Midbrain (tissue), 1 donor: ENCODE measurements around the gene PTCD1.

Source experiments
- DNase-seq: peaks from one replicate; lab custom pipeline; 2025; lab: John Stamatoyannopoulos, UW

PTCD1 gene

DNA sequence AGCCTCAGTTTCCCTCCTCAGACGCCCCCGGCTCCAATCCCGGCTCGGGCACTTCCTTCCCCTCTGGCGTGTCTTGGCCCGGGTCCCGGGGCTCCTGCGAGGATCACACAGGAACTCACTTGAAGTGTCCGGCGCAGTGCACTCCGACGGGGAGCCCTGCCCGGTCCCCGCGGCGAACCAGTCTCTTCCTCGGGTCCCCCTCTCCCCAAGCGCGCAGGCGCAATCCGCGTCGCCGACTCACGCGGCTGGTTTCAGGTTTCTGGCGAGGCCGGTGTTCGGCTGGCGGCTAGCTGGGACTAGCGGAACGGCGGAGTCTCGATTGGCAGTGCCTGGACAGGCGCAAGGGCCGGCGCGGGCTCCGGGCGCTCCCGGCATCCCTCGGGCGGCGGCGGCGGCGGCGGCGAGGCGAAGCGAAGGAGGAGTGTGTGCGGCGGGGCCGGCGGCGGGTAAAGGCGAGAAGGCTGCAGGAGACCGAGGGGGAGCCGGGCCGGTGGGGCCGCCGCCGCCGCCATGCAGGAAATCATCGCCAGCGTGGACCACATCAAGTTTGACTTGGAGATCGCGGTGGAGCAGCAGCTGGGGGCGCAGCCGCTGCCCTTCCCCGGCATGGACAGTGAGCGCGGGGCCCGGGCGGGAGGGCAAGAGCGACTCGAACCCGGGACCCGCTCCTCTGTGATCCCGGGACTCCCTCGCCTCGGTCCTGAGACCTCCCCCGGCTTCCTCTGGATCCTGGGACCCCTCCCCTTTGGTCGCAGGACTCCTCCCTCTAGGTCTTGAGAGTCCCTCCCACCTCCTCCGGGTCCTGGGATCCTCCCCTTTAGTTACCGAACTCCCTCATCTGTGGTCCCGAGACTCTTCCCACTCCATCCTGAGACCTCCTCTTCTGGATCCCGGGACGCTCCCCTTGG is at the start of gene PTCD1, which contains the start of gene CPSF4:
Gene PTCD1, minus strand, starts transcription at position 226 of the 908 bp plus-strand sequence. CDS start 3,556 bp downstream, outside the sequence.
Gene CPSF4, plus strand, starts transcription at position 371 of the 908 bp plus-strand sequence. Its CDS starts 140 bp downstream, at position 511.
- peak; percentile 95 for DNase-seq

DNA sequence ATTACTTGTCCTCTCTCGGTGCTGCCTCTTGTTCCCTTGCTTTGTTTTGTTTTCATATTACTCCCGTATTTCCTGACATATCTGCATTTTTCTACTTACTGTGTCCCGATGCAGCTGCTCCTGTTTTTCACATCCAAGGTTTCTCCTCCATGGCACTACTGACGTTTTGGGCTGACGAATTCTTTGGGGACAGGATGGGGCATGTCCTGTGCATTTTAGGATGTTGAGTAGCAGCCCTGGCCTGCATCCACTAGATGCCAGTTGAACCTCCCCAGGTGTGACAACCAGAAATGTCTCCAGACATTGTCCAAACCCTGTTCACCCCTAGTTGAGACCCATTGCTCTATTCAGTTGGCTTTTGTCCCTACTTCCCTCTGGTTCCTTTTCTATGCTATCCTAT is 46.5 kb upstream of the PTCD1 start:
- no peak for DNase-seq

DNA sequence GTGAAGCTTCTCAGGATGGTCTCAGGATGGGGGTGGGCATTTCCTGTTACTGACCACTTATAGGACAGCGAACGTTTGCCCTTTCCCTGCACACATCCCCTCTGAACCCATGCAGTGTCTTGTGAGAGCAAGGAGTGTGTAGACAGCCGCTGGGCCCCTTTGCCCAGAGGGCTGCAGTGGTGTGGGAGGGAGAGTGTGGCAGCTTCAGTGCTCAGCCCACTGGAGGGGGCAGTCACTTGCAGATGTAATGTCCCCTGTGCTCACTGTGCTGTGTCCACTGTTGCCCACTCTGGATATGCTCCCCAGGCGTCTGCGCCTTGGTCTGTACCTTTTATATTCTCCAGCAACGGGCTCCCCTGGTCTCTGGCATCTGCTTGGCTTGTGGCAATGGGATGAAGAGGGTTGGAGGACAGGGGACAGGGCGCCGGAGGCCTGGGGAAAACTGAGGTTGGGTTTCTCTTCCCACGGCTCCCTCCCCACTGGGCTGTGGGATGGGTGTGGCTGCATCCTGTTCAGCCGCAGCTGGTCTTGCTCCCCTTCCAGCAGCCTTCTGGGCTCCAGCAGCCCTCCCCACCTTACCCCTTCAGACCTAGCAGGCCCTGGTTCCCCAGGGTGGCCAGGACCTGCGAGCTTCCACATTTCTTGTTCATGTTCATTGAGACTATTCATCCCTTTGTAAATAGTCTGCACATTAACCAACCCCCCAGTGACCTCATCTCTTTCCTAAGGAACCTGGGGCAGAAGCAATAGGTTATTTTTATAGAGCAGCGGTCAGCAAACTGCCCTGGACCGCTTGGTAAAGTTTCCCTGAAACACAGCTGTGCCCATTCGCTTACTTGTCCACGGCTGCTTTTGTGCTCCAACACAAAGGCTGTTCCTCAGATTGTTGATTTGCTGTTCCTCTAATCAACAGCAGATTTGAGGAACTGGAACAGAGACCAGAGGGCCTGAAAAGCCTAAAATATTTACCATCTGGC is 40.2 kb upstream of the PTCD1 start:
- DNase-seq: no peak

DNA sequence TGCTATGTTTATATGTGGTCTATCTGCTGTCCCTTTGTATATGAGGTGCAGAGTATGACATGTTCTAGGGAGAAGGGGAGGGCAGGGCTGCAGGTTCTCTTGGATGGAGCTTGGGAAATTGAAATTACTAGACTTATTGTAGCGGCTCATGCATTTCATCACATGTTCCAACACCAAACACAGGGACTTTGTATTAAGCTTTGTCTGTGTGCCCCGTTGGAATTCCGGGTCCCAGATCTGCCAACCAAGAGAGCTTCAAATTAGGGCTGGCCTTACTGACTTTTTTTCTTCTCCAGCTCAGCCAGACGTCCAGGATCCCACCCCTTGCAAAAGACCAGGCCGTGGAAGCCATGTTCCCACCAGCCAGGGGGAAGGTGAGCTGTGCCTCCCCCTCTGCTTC is 37.5 kb upstream of the PTCD1 start:
- no peak for DNase-seq

DNA sequence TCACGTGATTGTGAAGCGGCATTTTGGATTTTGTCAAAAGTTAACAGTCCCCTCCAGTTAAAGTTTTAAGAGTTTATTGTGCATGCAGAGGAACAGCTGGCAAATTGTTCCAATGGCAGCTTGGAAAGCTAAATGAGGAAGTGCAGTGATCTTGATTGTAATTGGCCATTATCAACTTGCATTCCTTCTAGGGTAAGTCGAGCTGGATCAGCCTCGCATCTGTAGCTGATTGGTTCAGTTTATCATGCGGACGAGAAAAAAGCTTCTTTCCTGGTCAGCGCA is 34.7 kb upstream of the PTCD1 start:
- peak; percentile 52 for DNase-seq

DNA sequence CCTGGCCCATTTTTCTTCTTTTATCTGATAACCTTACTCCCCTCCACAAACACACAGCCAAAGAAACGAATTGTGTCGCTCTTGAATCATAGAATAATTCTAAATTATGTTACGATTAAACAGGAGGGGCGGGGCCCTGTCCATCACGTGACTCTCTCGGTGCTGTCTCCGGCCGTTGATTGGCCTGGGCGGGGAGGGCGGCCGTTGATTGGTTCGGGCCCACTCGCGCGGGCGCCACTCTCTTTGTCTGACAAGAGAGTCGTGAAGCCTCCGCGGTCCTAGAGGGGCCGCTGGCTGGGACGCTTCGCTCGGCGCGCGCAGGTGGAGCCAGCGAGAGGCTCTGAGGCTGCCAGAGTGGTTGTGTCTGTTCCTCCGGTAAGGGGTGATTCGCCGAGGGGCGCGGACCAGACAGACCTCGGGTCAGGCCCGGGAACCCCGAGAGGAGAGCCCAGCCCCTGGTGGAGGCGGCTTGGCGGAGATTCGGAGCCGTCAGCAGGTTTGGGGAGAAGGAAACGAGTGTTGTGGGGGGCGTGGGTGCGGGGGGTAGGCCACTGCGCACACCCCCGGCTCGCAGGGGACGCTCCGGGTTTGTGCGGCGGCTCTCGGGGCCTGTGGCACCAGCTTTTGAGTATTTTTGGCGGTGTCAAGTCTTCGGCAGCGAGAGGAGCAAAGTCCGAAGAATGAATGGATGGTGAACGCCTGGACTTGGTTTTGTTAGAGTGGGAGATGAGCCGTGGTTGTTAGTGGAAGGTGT is 34.1 kb upstream of the PTCD1 start, which contains the start of gene ZNF789:
Gene ZNF789, plus strand, starts transcription at position 330 of the 754 bp plus-strand sequence. CDS start 3,567 bp downstream, outside the sequence.
- peak; percentile 95 for DNase-seq

- DNase-seq: no peak
These were observed 30.9 kb upstream of the PTCD1 start for GRCh38 chr7:99469381-99470065.

GRCh38 chr7:99468336-99468918 is 29.8 kb upstream of the PTCD1 start:
- no peak for DNase-seq

- no peak for DNase-seq
These were observed 26.8 kb upstream of the PTCD1 start for GRCh38 chr7:99465421-99465768.

- DNase-seq: no peak
These were observed 22.6 kb upstream of the PTCD1 start for GRCh38 chr7:99461221-99461620.

DNA sequence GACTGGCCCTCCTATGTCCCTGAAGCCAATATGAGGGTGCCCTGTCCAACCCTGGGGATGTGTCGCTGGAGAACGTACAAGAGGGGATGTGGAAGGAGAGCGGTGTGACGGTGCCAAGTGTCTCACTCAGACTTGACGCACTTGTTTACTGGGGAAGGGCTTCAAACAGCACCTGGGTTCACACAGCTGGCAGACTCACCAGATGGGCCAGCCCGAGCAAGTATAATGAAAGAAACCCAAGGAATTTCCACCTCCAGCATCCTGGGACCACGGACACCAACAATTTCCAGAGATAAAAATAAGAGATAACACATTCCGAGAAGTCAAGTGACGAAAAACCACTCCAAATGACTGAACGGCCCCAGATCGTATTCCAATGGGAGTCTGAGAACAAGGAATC is 22.1 kb upstream of the PTCD1 start:
- no peak for DNase-seq

DNA sequence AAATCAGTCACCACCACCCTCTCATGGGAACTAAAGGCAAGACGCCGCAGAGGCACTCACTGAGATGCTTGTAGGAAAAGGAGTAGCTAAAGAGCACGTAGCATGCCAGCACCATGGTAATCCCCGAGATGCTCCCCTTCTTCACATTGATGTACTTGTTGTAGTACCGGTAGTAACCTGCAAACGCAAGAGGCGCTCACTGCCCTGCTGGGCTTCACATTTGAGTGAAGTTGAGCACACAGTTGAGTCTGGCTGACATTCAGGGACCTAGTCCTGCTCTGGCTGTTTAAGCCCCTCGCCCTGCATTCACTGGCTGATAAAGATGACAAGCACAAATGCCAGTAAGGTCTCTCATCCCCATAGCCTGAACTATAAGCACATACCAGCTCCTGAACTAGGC is 20.5 kb upstream of the PTCD1 start:
- DNase-seq: no peak

DNA sequence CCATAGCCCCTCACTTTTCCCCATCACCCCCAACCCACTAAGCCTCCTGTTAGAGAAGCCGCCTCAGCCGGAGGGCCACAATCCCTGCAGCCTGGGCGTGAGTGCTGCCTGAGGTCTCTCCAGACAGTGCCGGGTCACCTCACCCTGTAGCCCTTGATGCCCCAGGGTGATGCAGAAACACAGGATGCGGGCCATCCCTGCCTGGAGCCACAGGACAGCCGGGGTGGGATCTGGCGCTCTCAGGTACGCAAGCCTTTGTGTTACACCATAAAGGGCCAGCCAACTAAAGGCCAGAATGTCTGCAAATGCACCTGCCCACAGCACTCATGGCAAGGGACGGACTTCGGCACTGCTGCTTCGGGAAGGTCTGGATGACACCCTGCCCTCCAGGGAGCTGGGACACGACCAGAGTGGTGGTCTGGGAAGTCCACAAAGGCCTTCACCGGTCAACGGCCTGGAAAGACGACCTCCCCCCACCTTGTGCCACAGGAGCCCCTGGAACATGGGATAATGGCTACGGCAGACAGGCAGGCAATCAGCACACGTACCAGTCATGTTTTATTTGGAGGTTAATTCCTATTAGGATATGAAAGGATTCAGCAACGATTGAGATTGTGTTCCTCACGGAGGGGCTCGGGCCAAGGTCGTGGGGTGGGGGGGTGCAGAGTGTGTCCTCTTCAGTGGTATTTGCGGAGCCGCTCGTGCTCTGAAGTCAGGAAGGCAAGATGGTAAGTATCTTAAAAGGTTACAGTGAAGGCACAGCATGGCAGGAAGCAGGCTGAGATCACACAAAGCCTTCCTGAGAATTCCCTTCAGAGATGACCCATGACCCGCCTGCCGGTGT is 19.3 kb upstream of the PTCD1 start:
- no peak for DNase-seq

GRCh38 chr7:99457050-99457649 is 18.6 kb upstream of the PTCD1 start:
- no peak for DNase-seq

- DNase-seq: no peak
These were observed 17.7 kb upstream of the PTCD1 start for GRCh38 chr7:99456288-99456687.

DNA sequence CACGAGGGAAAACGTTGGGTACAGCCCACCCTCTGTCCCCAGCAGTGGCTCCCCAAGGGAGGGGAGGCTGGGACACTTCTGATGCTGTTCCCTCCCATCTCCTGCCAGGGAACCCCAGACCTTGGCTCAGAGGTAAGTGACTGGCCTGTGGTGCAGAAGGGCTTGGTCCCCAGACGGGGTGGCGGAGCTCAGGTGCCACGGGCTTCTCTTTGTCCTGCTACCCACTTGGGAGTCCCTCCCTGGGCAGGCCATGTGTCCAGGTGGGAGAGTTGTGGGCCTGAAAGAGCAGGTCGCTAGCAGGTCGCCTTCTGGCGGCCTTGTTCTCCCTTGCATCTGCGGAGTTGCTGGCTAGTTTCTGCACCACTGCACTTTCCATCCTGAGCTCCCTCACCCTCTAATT is 17.3 kb upstream of the PTCD1 start:
- DNase-seq: no peak

DNA sequence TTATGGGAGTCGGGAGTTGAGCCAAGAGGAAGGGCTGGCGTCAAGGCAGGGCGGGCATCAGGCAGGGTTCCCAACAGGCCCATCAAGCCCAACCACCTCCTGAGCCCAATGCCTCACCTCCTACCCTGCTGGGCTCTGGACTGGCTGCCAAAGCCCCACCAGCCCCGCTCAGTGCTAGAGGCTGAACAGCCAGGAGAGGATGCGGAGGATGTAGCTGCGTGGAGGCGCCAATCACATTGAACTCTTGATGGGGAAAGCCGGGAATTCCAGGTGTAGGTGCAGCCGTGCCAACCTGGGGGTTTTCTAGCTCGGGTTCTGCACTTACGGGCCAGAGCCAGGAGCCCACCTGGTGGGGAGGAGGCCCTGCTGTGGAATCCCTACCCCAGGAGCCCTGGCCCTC is 14.5 kb upstream of the PTCD1 start:
- no peak for DNase-seq

DNA sequence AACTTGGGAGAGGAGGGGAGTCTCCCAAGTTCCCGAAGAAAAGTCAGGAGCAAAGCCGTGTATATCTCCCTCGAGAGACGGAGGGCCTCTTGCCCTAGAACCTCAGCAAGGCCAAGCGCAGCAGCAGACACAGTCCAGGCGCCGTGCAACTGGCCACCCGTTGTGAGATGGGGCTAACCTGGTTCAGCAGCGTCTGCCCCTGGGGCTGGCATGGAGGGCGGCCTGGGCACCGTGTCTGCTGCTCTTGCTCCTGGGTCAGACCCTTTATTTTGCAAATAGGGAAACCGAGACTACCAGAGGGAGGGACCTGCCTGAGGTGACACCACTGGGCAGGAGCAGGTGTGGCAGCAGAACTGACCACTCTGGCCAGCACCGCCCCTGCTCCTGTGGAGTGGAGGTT is 13.9 kb upstream of the PTCD1 start:
- DNase-seq: no peak

- no peak for DNase-seq
These were observed 13.3 kb upstream of the PTCD1 start for GRCh38 chr7:99451936-99452335.

- DNase-seq: no peak
These were observed 10.7 kb upstream of the PTCD1 start for GRCh38 chr7:99449326-99449725.
